SU-DHL-6 (cell line): ENCODE data around the gene CHD6.

ENCODE experiments used
- H2AFZ ChIP-seq: fragments of 200-600 bp; sonication (generic); 2 replicates; pipeline ENCODE4 v1.6.1; 2014; ENCODE audit warnings: low read depth, mild to moderate bottlenecking, moderate library complexity, mixed read lengths, antibody characterized with exemption, low read length; ENCODE audit not compliant: severe bottlenecking
- H3F3A ChIP-seq: fragments of 200-600 bp; shearing (Covaris generic); 2 replicates; pipeline ENCODE4 v1.6.0; 2016; ENCODE audit warnings: antibody characterized with exemption, mild to moderate bottlenecking; ENCODE audit not compliant: insufficient read depth
- H3K27ac ChIP-seq: fragments of 200-600 bp; sonication (generic); 2 replicates; pipeline ENCODE4 v1.5.1; 2016; ENCODE audit warnings: low read depth, mild to moderate bottlenecking, low read length, moderate library complexity, mixed read lengths
- H3K27me3 ChIP-seq: fragments of 200-600 bp; sonication (generic), shearing (Covaris generic); 2 replicates; pipeline ENCODE4 v1.6.0; 2014; ENCODE audit warnings: mild to moderate bottlenecking, low read length
- H3K36me3 ChIP-seq: fragments of 200-600 bp; sonication (generic); 2 replicates; pipeline ENCODE4 v1.6.1; 2014; ENCODE audit warnings: mild to moderate bottlenecking, low read length, mixed read lengths
- H3K4me2 ChIP-seq: fragments of 300-600, 200-600 bp; shearing (Covaris generic), sonication (generic); 2 replicates; pipeline ENCODE4 v1.6.0; 2014; ENCODE audit warnings: low read length, low read depth, mild to moderate bottlenecking; ENCODE audit not compliant: poor library complexity, severe bottlenecking
- H3K4me3 ChIP-seq: fragments of 200-600 bp; sonication (generic); 2 replicates; pipeline ENCODE4 v1.5.1; 2014; ENCODE audit warnings: antibody characterized with exemption, low read length, mild to moderate bottlenecking, mixed read lengths; ENCODE audit not compliant: insufficient read depth, poor library complexity, severe bottlenecking
- H3K79me2 ChIP-seq: fragments of 200-600 bp; sonication (generic); 2 replicates; pipeline ENCODE4 v1.6.1; 2014; ENCODE audit warnings: mild to moderate bottlenecking, low read length, moderate library complexity; ENCODE audit not compliant: insufficient read depth
- H3K9ac ChIP-seq: fragments of 200-600 bp; sonication (generic); 2 replicates; pipeline ENCODE4 v1.7.0; 2014; ENCODE audit warnings: mild to moderate bottlenecking, low read length
- H3K9me2 ChIP-seq: fragments of 200-600 bp; sonication (generic); replicated peaks from 2 replicates; pipeline ENCODE4 v1.6.1; 2014; ENCODE audit warnings: low read length; ENCODE audit not compliant: insufficient read depth
- H3K9me3 ChIP-seq: fragments of 200-600 bp; sonication (generic); 2 replicates; pipeline ENCODE4 v1.6.1; 2014; ENCODE audit warnings: low read length, mixed read lengths; ENCODE audit not compliant: insufficient read depth
- H4K20me1 ChIP-seq: fragments of 200-600 bp; sonication (generic); 2 replicates; pipeline ENCODE4 v1.6.1; 2014; ENCODE audit warnings: low read depth, mild to moderate bottlenecking, antibody characterized with exemption, low read length, moderate library complexity, mixed read lengths
- CTCF ChIP-seq: fragments of 200-600 bp; sonication (generic); IDR thresholded peaks from one replicate; pipeline ENCODE4 v1.5.1; 2017; ENCODE audit warnings: antibody characterized with exemption, mild to moderate bottlenecking, low read length, moderate library complexity; ENCODE audit not compliant: insufficient read depth, poor library complexity, severe bottlenecking
- EZH2phosphoT487 ChIP-seq: fragments of 200-600 bp; sonication (generic), shearing (Covaris generic); conservative IDR thresholded peaks from 2 replicates; pipeline ENCODE4 v1.6.1; 2018; ENCODE audit warnings: mild to moderate bottlenecking, antibody characterized with exemption, low read length, moderate library complexity, mixed read lengths

Gene CHD6

DNA sequence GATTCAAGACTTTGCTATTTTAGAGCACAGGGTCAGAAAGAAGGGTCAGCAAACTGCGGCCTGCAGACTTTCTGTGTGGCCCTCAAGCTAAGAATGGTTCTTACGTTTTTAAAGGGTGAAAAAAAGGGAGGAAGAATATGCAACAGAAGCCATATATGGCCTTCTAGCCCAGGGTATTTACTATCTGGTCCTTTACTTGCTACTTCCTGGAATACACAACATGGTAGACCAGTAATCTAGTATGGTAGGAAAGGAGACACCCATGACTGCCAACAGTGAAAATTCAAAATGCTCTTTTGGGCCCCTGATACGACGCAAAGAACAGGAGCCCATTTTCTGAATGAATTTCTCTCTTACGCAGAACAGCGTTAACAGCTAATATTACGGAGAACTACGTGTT lies 191.2 kb downstream of the CHD6 start:
- no peak overlapping the region for H2AFZ ChIP-seq
- H3K9ac ChIP-seq = no peak overlapping the region
- H3K27me3 ChIP-seq = no peaks in the 10 kb centered on the region
- H3K27ac ChIP-seq = no peak overlapping the region
- no peaks in the 10 kb centered on the region for H4K20me1 ChIP-seq
- no peaks in the 10 kb centered on the region for H3F3A ChIP-seq
- no peaks in the 10 kb centered on the region for H3K36me3 ChIP-seq
- H3K4me3 ChIP-seq = no peak overlapping the region
- H3K9me3 ChIP-seq = no peaks in the 10 kb centered on the region
- H3K79me2 ChIP-seq = no peaks in the 10 kb centered on the region
- no peak for TF ChIP-seq EZH2phosphoT487
- TF ChIP-seq CTCF = no peak
- no peak overlapping the region for H3K4me2 ChIP-seq
- no peaks in the 10 kb centered on the region for H3K9me2 ChIP-seq

GRCh38 chr20:41426086-41426830 lies 191.9 kb downstream of the CHD6 start:
- Histone ChIP-seq H3K79me2 (no peaks in the 10 kb centered on the region), H3K27me3 (no peaks in the 10 kb centered on the region), H2AFZ (no peak overlapping the region), H3F3A (no peaks in the 10 kb centered on the region), H3K4me2 (no peak overlapping the region), H3K9ac (no peak overlapping the region), H3K36me3 (no peaks in the 10 kb centered on the region), H3K27ac (no peak overlapping the region), H3K9me2 (no peaks in the 10 kb centered on the region), H3K4me3 (no peak overlapping the region), H3K9me3 (no peaks in the 10 kb centered on the region), H4K20me1 (no peaks in the 10 kb centered on the region)
- TF ChIP-seq EZH2phosphoT487 (no peak), CTCF (no peak)

GRCh38 chr20:41425180-41425884 lies 192.8 kb downstream of the CHD6 start:
- H3K27ac ChIP-seq = no peak overlapping the region
- H3K9ac ChIP-seq = no peak overlapping the region
- H2AFZ ChIP-seq = no peak overlapping the region

More at GRCh38 chr20:41425180-41425884, 192.8 kb downstream of the CHD6 start:
- H4K20me1 ChIP-seq = no peaks in the 10 kb centered on the region
- no peaks in the 10 kb centered on the region for H3K36me3 ChIP-seq
- no peak for TF ChIP-seq CTCF
- no peak for TF ChIP-seq EZH2phosphoT487
- H3K4me3 ChIP-seq = no peak overlapping the region
- H3K9me3 ChIP-seq = no peaks in the 10 kb centered on the region
- H3K79me2 ChIP-seq = no peaks in the 10 kb centered on the region
- no peak overlapping the region for H3K4me2 ChIP-seq
- H3F3A ChIP-seq = no peaks in the 10 kb centered on the region
- no peaks in the 10 kb centered on the region for H3K27me3 ChIP-seq
- H3K9me2 ChIP-seq = no peaks in the 10 kb centered on the region
